PFSK-1 (cell line): Measurements from ENCODE around the gene MXI1.

Source experiments
- FOXP2 ChIP-seq: optimal IDR thresholded peaks from 2 replicates; pipeline ENCODE3; 2011; ENCODE audit warnings: borderline replicate concordance, control low read depth, inconsistent platforms; ENCODE audit not compliant: insufficient read depth; ENCODE audit errors: extremely low read length, extremely low read depth
- POLR2AphosphoS5 ChIP-seq: IDR thresholded peaks from 2 replicates; pipeline ENCODE4 v1.6.1; 2012; ENCODE audit warnings: low read depth, mild to moderate bottlenecking, control low read depth, low read length, moderate library complexity
- REST ChIP-seq, 2 experiments: IDR thresholded peaks; 2 replicates each; pipeline versions ENCODE4 v1.6.1 to v1.8.0; 2011 to 2012; ENCODE audit warnings: low read depth in 2 of 2, low read length in 2 of 2, control low read depth in 1 of 2, inconsistent platforms in 1 of 2, mild to moderate bottlenecking in 1 of 2, moderate library complexity in 1 of 2; ENCODE audit not compliant: insufficient read depth in 1 of 2
- SIN3A ChIP-seq: IDR thresholded peaks from 2 replicates; pipeline ENCODE4 v1.6.1; 2012; ENCODE audit warnings: mild to moderate bottlenecking, low read length, moderate library complexity, borderline replicate concordance; ENCODE audit not compliant: insufficient read depth
- TAF1 ChIP-seq: IDR thresholded peaks from 2 replicates; pipeline ENCODE4 v1.6.1; 2012; ENCODE audit warnings: low read length, control low read depth, borderline replicate concordance; ENCODE audit not compliant: insufficient read depth

Gene MXI1

GRCh38 chr10:110172155-110172554 lies 35.2 kb upstream of the MXI1 start:
- no peak for TF ChIP-seq TAF1

- TF ChIP-seq SIN3A = no peak
- no peak for TF ChIP-seq POLR2AphosphoS5
- no peak for TF ChIP-seq FOXP2
- no peak for TF ChIP-seq REST (IDR thresholded peaks at IDR 0.05; ENCODE audit: insufficient read depth in 1 of 2, low read depth in 2 of 2, low read length in 2 of 2)
- no peak for TF ChIP-seq TAF1
Measured at GRCh38 chr10:110174201-110174600, 33.2 kb upstream of the MXI1 start.

DNA sequence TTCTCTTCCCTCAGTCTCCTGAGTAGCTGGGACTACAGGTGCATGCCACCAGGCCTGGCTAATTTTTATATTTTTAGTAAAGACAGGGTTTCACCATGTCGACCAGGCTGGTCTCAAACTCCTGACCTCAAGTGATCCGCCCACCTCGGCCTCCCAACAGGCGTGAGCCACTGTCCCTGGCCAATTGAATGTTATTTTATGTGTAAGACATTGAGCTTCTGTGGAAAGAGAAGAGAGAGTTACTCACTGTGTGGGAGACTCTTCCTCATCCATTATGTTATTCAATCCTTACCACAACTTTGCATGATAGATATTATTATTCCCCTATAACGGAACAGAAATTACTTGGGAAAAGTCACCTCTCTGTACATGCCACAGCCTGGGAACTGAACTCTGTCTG lies 32.6 kb upstream of the MXI1 start:
- no peak for TF ChIP-seq REST (IDR thresholded peaks at IDR 0.05; ENCODE audit: insufficient read depth in 1 of 2, low read depth in 2 of 2, low read length in 2 of 2)
- no peak for TF ChIP-seq FOXP2
- TF ChIP-seq TAF1 = no peak
- TF ChIP-seq POLR2AphosphoS5 = no peak
- no peak for TF ChIP-seq SIN3A

GRCh38 chr10:110175406-110175805 lies 32.0 kb upstream of the MXI1 start:
- TF ChIP-seq REST (IDR thresholded peaks at IDR 0.05; ENCODE audit: insufficient read depth in 1 of 2, low read depth in 2 of 2, low read length in 2 of 2) (no peak), POLR2AphosphoS5 (no peak), TAF1 (no peak), SIN3A (no peak), FOXP2 (no peak)

DNA sequence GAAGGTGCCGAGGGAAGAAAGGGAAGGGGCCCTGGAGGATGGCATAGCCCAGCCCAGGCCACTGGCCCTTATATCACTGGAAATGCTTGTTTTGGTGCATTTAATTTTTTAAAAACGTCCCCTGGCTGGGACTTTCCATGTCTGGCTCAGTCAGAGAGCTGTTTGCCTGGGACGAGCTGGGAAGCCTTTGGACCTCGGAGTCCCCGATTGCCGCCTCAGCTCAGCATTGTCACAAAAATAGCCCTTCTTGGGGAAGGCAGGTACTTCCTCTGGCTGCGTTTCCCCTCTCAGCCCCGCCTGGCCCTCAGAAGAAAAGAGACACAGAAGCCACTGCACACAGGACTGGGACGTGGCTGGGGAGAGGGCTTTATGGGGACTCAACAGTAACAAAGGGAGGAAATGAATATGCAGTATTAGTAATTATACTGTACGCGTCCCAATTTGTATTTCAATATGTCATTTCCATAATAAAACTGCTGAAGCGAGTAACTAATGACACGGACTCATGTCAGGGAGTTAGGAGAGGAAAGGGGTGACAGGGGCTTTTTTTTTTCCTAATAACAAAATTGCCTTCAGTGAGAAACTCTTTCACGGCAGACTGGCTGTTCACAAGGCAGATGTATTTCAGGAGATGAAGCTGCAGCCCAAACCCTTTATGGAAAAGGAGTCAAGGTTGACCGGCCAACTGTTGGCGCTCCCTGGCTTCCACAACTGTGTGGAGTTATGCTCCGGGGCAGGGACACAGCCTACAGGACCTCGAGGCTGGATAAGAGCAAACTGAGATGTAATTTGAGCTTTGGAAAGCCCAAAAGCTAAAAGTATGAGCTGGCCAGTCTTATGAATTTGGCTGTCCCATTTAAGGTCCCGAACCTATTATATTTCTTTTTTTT lies 31.0 kb upstream of the MXI1 start:
- no peak for TF ChIP-seq REST (IDR thresholded peaks at IDR 0.05; ENCODE audit: insufficient read depth in 1 of 2, low read depth in 2 of 2, low read length in 2 of 2)
